ENCODE measurements around the gene CORO7. TPM values are rescaled to one million over a fixed set of nuclear protein-coding genes. Genes with fewer than 3 reads are reported as not detected.

CORO7 gene
- polyA plus RNA-seq, 2 of the 4 experiments (the other 2 are of a cell fraction), result 6.0 to 11.9 TPM

DNA sequence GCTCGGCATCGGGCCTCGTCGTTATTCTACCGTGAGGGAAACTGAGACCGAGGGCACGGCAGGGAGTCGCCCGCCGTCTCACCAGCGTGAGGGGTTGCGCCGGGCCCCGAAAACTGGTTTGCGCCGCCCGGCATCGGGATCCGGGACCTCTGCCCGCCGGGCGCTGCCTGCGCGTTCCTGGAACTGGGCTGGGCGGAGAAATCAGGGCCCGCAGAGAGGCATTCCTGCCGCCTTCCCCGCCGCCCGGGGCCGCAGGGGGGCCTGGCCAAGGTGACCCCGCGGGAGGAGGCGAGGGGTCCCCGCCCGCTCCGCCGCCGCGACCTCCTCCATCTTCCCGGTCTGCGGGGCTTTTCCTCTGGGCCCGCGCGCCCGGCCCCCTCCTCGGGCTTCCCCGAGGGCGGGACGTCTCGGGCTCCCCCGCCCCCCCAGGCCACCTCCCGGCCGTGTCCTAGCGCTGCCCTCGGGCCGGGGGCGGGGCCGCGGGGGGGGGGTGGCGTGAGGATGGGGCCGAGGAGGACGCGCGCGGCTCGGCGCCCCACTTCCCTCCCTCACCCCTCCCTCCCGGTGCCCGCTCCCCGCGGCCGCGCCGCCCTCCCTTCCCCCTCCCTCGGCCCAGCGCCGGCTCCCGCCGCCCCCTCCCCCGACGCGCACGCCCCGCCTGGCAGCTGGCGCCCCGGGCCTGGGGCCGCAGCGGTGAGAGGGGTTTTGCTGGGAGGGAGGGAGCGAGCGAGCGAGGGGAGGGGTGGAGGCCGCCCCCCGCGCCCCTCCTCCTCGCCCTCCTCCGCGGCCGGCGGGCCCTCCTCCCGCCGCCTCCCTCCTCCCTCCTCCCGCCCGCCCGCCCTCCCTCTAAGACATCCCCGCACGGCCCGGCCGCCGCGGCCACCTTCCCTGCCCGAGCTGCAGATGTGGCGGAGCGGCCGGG is 100.9 kb downstream of the CORO7 start, which contains the start of gene GLIS2:
GLIS2 (plus strand) TSS at position 882 of the 922 bp plus-strand sequence. CDS start 16,214 bp downstream, outside the sequence.
- TF ChIP-seq EP300 (IDR thresholded peaks at IDR 0.05), result peak in 1 of 2 experiments; percentile 51; a peak in 2 of 5 replicates
- 0 out of 2 replicates have a peak, but pooled peaks have one; percentile 3 for TF ChIP-seq TFCP2L1 (CRISPR knock-in tag; IDR thresholded peaks at IDR 0.05)
- peak; percentile 78; the same call in 1 of the 2 replicates for TF ChIP-seq PHF8 (IDR thresholded peaks at IDR 0.05; ENCODE audit: borderline replicate concordance, low read depth)
- TF ChIP-seq JUN (IDR thresholded peaks at IDR 0.05), result peak; percentile 86 to 89
- no peak for TF ChIP-seq FOSL2 (IDR thresholded peaks at IDR 0.05)
- TF ChIP-seq FOSL2 (CRISPR knock-in tag; IDR thresholded peaks at IDR 0.05), result no peak
- peak; percentile 61; the same call in 1 of the 2 replicates for TF ChIP-seq MAZ (IDR thresholded peaks at IDR 0.05; ENCODE audit: borderline replicate concordance, low read depth, low read length)
- TF ChIP-seq CHD2 (IDR thresholded peaks at IDR 0.05; ENCODE audit: low read length, partially characterized antibody), result no peak
- TF ChIP-seq SMC3 (IDR thresholded peaks at IDR 0.05), result peak; percentile 15; the same call in 1 of the 3 replicates
- TF ChIP-seq, protein P1, sequence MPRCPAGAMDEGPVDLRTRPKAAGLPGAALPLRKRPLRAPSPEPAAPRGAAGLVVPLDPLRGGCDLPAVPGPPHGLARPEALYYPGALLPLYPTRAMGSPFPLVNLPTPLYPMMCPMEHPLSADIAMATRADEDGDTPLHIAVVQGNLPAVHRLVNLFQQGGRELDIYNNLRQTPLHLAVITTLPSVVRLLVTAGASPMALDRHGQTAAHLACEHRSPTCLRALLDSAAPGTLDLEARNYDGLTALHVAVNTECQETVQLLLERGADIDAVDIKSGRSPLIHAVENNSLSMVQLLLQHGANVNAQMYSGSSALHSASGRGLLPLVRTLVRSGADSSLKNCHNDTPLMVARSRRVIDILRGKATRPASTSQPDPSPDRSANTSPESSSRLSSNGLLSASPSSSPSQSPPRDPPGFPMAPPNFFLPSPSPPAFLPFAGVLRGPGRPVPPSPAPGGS (IDR thresholded peaks at IDR 0.05), result peak; percentile 73
- peak; percentile 52 for TF ChIP-seq GATA3 (IDR thresholded peaks at IDR 0.05; ENCODE audit: borderline replicate concordance)
- POLR2A ChIA-PET, result interaction anchor here (0.6 to 2.7 kb wide), 12 partner anchors 9 to 303 kb away, joined by 3 to 15 read pairs (median 5); partner anchors contain the start of gene TFAP4
- FAIRE-seq, result no peak
- 2% methylated on average over 22 of the region's 115 CpGs for WGBS (ENCODE audit: missing lambda C conversion rate)
- H3K4me3 ChIP-seq, result peak within 1 kb of the TSS; percentile 87
- H3K4me2 ChIP-seq, result peak within 1 kb of the TSS; percentile 93
- peaks cover 52% of the 10 kb centered on the region for H3K4me1 ChIP-seq
- CTCF ChIA-PET, result interaction anchor here (0.7 to 20.1 kb wide), 10 partner anchors 16 to 101 kb away, joined by 3 to 423 read pairs (median 10); partner anchors contain the start of genes CORO7 and TFAP4
- no peaks in the 10 kb centered on the region for H3K9me3 ChIP-seq
- DNase-seq (ENCODE audit: low read depth in 1 of 2, low spot score in 1 of 2), result peak; percentile 78 to 89
- H3K27ac ChIP-seq, result peak within 1 kb of the TSS; percentile 96
- ATAC-seq, result peak; percentile 36 to 37

DNA sequence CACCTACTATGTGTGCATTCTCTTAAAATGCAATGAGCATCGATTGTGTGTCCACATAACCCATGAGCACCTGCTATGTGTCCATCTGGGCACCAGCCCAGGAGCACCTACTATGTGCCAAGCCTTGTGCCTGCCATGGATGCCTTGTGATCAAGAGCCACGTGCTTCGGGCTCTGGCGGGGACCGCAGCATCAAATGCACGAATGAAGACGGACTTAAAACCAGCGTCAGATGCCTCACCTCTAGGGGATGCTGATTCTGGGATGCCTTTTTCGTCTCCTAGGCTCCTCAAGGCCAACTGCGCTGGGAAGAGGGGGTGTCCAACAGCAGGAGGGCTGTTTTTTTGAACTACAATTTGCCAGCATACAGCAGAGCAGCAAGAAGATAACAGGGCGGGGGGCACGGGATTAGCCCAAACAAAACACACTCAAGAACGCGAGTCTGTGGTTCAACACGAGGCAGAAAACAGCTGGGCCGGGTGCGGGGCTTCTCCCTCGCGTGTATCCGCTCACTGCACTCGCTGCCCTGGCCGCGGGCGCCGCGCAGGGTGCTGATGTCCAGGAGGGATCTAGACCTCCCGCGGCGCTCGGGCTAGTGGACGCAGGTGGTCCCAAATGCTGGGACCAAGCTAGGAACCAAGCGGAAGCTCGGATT is 101.7 kb downstream of the CORO7 start:
- peak; percentile 77 to 94 for DNase-seq (ENCODE audit: low read depth in 1 of 2, low spot score in 1 of 2)
- peak overlapping the region; percentile 96 for H3K27ac ChIP-seq
- POLR2A ChIA-PET, result interaction anchor here (0.6 to 1.9 kb wide), 5 partner anchors 10 to 41 kb away, joined by 3 to 11 read pairs (median 7); partner anchors contain the start of gene TFAP4

More for the DNA sequence above, 101.7 kb downstream of the CORO7 start:
- Histone ChIP-seq H3K9me3 (no peaks in the 10 kb centered on the region), H3K4me3 (peak overlapping the region; percentile 87), H3K4me1 (peaks cover 51% of the 10 kb centered on the region), H3K4me2 (peak overlapping the region; percentile 93)
- TF ChIP-seq CHD4 (IDR thresholded peaks at IDR 0.05; ENCODE audit: borderline replicate concordance) (peak; percentile 99), MYC (IDR thresholded peaks at IDR 0.05; ENCODE audit: borderline replicate concordance, low read length) (peak; percentile 41; the same call in 1 of the 2 replicates), POLR2AphosphoS2 (conservative IDR thresholded peaks at IDR 0.05; ENCODE audit: low read length) (no peak), HDAC2 (IDR thresholded peaks at IDR 0.05) (peak; percentile 17; the same call in 1 of the 2 replicates), TFCP2L1 (CRISPR knock-in tag; IDR thresholded peaks at IDR 0.05) (0 out of 2 replicates have a peak, but pooled peaks have one; percentile 7)
- TF ChIP-seq, protein P2, sequence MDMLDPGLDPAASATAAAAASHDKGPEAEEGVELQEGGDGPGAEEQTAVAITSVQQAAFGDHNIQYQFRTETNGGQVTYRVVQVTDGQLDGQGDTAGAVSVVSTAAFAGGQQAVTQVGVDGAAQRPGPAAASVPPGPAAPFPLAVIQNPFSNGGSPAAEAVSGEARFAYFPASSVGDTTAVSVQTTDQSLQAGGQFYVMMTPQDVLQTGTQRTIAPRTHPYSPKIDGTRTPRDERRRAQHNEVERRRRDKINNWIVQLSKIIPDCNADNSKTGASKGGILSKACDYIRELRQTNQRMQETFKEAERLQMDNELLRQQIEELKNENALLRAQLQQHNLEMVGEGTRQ (IDR thresholded peaks at IDR 0.05), result peak; percentile 62; the same call in 1 of the 2 replicates
- TF ChIP-seq, protein P3, sequence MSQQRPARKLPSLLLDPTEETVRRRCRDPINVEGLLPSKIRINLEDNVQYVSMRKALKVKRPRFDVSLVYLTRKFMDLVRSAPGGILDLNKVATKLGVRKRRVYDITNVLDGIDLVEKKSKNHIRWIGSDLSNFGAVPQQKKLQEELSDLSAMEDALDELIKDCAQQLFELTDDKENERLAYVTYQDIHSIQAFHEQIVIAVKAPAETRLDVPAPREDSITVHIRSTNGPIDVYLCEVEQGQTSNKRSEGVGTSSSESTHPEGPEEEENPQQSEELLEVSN (IDR thresholded peaks at IDR 0.05; ENCODE audit: borderline replicate concordance, low read depth), result peak; percentile 97
- TF ChIP-seq, protein P1 (IDR thresholded peaks at IDR 0.05), result no peak
- TF ChIP-seq, protein P4, sequence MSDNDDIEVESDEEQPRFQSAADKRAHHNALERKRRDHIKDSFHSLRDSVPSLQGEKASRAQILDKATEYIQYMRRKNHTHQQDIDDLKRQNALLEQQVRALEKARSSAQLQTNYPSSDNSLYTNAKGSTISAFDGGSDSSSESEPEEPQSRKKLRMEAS (IDR thresholded peaks at IDR 0.05), result peak; percentile 98
- WGBS (ENCODE audit: missing lambda C conversion rate), result 4% methylated on average over 32 of the region's 33 CpGs
- FAIRE-seq (peak; percentile 76), ATAC-seq (peak; percentile 20 to 51)
- CTCF ChIA-PET, result interaction anchor here (0.7 to 20.1 kb wide), 10 partner anchors 10 to 102 kb away, joined by 3 to 423 read pairs (median 6); partner anchors contain the start of genes CORO7 and TFAP4

Measured in A549 (cell line).